Measurements from ENCODE around the gene NAGA.

NAGA gene

DNA sequence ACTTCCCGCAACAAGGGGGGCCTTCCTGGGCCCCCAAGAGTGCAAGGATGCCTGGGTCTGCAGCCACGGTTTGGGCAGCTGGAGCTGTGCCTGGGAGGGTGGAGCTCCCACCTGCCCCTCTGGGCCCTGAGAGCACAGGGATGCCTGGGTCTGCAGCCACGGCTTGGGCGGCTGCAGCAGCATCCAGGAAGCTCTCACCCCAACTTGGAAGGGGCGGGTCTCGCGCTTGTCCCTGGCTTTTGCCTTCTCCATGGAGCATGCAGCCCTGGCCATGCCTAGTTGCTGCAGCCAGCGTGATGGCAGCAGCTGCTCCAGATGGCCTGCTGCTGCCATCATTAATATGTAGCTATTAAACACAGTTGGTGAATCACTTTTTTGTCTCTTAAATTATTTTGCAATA is 35.4 kb downstream of the NAGA start:
- DNase-seq, result no peak

- DNase-seq, result no peak
These were observed 37.1 kb downstream of the NAGA start for GRCh38 chr22:42033263-42034181.

DNA sequence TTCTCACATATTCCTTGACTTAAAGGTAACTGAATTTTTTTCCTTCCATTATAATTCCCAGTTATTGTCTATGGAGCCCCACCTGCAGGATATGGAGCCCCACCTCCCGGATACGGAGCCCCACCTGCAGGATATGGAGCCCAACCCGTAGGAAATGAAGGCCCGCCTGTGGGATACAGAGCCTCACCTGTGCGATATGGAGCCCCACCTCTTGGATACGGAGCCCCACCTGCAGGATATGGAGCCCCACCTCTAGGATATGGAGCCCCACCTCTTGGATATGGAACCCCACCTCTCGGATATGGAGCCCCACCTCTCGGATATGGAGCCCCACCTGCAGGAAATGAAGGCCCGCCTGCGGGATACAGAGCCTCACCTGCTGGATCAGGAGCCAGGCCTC is 43.9 kb downstream of the NAGA start:
- DNase-seq, result no peak

- DNase-seq, result no peak
These were observed 45.2 kb downstream of the NAGA start for GRCh38 chr22:42025421-42025820.

DNA sequence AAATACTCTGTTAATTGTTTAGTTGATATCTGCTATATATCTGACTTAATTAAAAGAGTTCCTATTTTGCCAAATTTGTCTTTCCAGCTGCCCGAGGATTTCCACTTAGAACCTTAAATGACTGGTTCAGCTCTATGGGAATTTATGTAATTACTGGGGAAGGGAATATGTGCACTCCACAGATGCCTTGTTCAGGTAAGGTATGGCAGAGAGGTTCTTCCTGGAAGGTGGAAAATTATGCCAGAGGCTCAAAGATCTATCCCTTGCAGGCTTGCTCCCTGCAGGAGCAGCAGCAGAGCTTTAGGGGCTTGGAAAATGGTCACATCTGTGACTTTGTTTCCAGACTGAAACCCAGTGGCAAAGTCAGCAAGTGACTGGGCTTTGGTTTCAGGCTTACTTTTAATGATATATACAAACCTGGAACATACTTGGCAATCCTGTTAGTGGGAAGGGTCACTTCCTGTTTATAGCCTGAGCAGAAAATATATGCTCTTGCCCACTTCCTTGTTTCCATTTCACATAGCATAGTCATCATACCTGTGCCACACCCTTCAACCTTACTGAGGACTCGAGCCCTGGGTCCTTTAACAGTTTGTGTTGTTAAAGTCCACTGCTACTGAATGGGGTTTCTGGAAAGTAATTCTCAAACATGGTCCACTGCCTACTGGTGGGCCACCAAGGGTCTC is 48.3 kb downstream of the NAGA start:
- DNase-seq, result no peak

GRCh38 chr22:42021571-42021970 is 49.0 kb downstream of the NAGA start:
- DNase-seq, result no peak

DNA sequence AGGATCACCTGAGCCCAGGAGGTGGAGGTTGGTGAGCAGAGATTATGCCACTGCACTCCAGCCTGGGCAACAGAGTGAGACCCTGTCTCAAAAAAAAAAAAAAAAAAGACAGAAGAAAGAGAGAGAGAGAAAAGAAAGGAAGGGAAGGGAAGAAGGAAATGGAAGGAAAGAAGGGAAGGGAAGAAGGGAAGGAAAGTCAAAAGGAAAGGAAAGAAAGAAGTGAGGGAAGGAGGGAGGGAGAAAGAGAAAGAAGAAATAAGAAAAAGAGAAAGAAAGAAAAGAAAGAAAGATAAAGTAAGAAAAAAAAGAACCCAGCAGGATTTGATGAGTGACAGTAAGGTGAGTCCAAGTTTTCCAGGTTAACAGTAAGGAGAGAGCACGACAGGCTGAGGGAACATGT is 52.4 kb downstream of the NAGA start:
- DNase-seq, result no peak

- DNase-seq, result no peak
These were observed 54.5 kb downstream of the NAGA start for GRCh38 chr22:42016111-42016510.

- DNase-seq, result no peak
These were observed 57.2 kb downstream of the NAGA start for GRCh38 chr22:42013385-42013784.

DNA sequence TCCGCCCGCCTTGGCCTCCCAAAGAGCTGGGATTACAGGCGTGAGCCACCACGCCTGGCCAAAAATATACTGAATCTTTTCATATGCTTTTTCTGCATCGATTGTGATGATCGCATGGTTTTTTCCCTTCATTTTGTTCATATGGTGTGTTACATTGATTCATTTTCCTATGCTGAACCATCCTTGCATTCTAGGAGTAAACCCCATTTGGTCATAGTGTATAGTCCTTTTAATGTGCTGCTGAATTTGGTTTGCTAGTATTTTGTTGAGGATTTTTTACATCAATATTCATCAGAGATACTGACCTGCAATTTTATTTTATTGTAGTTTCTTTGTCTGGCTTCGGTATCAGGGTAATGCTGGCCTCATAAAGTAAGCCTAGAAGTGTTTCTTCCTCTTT is 59.8 kb downstream of the NAGA start:
- no peak for DNase-seq
